Measurements from ENCODE around the gene PATJ. TPM values are rescaled to one million over a fixed set of nuclear protein-coding genes. Genes with fewer than 3 reads are reported as not detected.

Gene PATJ
- total RNA-seq, 2 donors from 2014 or later = 37.9 to 72.1 TPM

- no peak for TF ChIP-seq CTCF (IDR thresholded peaks at IDR 0.05)
- H3K4me3 ChIP-seq = no peak overlapping the region
- no peak overlapping the region for H3K27ac ChIP-seq
- no peaks in the 10 kb centered on the region for H3K27me3 ChIP-seq
- no peak for DNase-seq (ENCODE audit: low spot score)
- no peaks in the 10 kb centered on the region for H3K9me3 ChIP-seq
- no peaks in the 10 kb centered on the region for H3K4me1 ChIP-seq
- H3K36me3 ChIP-seq = peaks cover 16% of the 10 kb centered on the region
Observed at GRCh38 chr1:62126579-62127290, 384.5 kb downstream of the PATJ start.

GRCh38 chr1:62128745-62129144 lies 386.5 kb downstream of the PATJ start:
- Histone ChIP-seq H3K4me3 (no peak overlapping the region), H3K36me3 (peaks cover 16% of the 10 kb centered on the region), H3K27ac (no peak overlapping the region), H3K27me3 (no peaks in the 10 kb centered on the region), H3K9me3 (no peaks in the 10 kb centered on the region), H3K4me1 (no peaks in the 10 kb centered on the region)
- no peak for TF ChIP-seq CTCF (IDR thresholded peaks at IDR 0.05)
- no peak for DNase-seq (ENCODE audit: low spot score)

GRCh38 chr1:62131093-62131725 lies 388.9 kb downstream of the PATJ start:
- DNase-seq (ENCODE audit: low spot score) = no peak
- no peak overlapping the region for H3K4me3 ChIP-seq
- H3K9me3 ChIP-seq = no peaks in the 10 kb centered on the region
- H3K4me1 ChIP-seq = no peaks in the 10 kb centered on the region
- no peaks in the 10 kb centered on the region for H3K27me3 ChIP-seq
- peak; percentile 69 to 72 for TF ChIP-seq CTCF (IDR thresholded peaks at IDR 0.05)
- H3K36me3 ChIP-seq = peaks cover 16% of the 10 kb centered on the region
- no peak overlapping the region for H3K27ac ChIP-seq

GRCh38 chr1:62138029-62138428 lies 395.7 kb downstream of the PATJ start:
- Histone ChIP-seq H3K9me3 (no peaks in the 10 kb centered on the region), H3K27ac (no peak overlapping the region), H3K4me1 (peaks cover 0 to 8% of the 10 kb centered on the region in 2 donors), H3K27me3 (no peaks in the 10 kb centered on the region), H3K36me3 (no peaks in the 10 kb centered on the region), H3K4me3 (no peak overlapping the region)
- no peak for TF ChIP-seq CTCF (IDR thresholded peaks at IDR 0.05)
- no peak for DNase-seq (ENCODE audit: low spot score)

- Histone ChIP-seq H3K27ac (no peak overlapping the region), H3K4me1 (peaks cover 0 to 8% of the 10 kb centered on the region in 2 donors), H3K9me3 (no peaks in the 10 kb centered on the region), H3K36me3 (no peaks in the 10 kb centered on the region), H3K27me3 (no peaks in the 10 kb centered on the region), H3K4me3 (no peak overlapping the region)
- no peak for DNase-seq (ENCODE audit: low spot score)
- no peak for TF ChIP-seq CTCF (IDR thresholded peaks at IDR 0.05)
Observed at GRCh38 chr1:62139410-62139809, 397.1 kb downstream of the PATJ start.
